Esophagus muscularis mucosa (tissue), 4 donors: ENCODE results near the gene PRKD2. TPM values are rescaled to one million over a fixed set of nuclear protein-coding genes. Genes with fewer than 3 reads are reported as not detected.

ENCODE experiments used
- DNase-seq: peaks from one replicate; pipeline ENCODE4 v3.0.0-alpha.2; 2017; ENCODE audit errors: extremely low spot score
- H3K27ac ChIP-seq, 4 donors: fragments of 200-600 bp; sonication (generic); replicated peaks in 1 of 4; 1 replicate in 3 of 4; 2 replicates in 1 of 4; pipeline ENCODE4 v1.5.1; 2016 to 2019; ENCODE audit warnings: mild to moderate bottlenecking in 1 of 4
- H3K27me3 ChIP-seq, 4 donors: fragments of 200-600 bp; sonication (generic); one replicate each; pipeline versions ENCODE4 v1.5.1 to v1.6.0; 2016 to 2019
- H3K36me3 ChIP-seq, 4 donors: fragments of 200-600 bp; sonication (generic); one replicate each; pipeline ENCODE4 v1.5.1; 2016 to 2019
- H3K4me1 ChIP-seq, 4 donors: fragments of 200-600 bp; sonication (generic); one replicate each; pipeline ENCODE4 v1.5.1; 2016 to 2019
- H3K4me3 ChIP-seq, 4 donors: fragments of 200-600 bp; sonication (generic); 1 replicate in 2 of 4; 2 replicates in 2 of 4; pipeline ENCODE4 v1.5.1; 2016 to 2019; ENCODE audit warnings: mild to moderate bottlenecking in 4 of 4, moderate library complexity in 1 of 4
- H3K9me3 ChIP-seq, 4 donors: fragments of 200-600 bp; sonication (generic); 1 replicate in 3 of 4; 2 replicates in 1 of 4; pipeline ENCODE4 v1.5.1; 2016 to 2019
- CTCF ChIP-seq, 3 experiments: fragments of 200-600 bp in 2 of 3; fragments of 450-650 bp in 1 of 3; sonication (generic) in 2 of 3; IDR thresholded peaks; one replicate each; pipeline ENCODE4 v1.5.1; 2017 to 2019; ENCODE audit warnings: antibody characterized with exemption in 3 of 3, mild to moderate bottlenecking in 2 of 3, moderate library complexity in 1 of 3
- EP300 ChIP-seq: sonication (generic); formaldehyde crosslinking; IDR thresholded peaks from one replicate; pipeline ENCODE4 v1.6.1; 2017; ENCODE audit warnings: antibody characterized with exemption
- POLR2A ChIP-seq: fragments of 450-650 bp; IDR thresholded peaks from one replicate; pipeline ENCODE4 v1.6.1; 2017; ENCODE audit warnings: antibody characterized with exemption, moderate library complexity, mild to moderate bottlenecking, low read depth
- POLR2AphosphoS5 ChIP-seq, 2 donors: sonication (generic); formaldehyde crosslinking; IDR thresholded peaks; one replicate each; pipeline ENCODE4 v1.6.1; 2017; ENCODE audit warnings: antibody characterized with exemption in 2 of 2
- WGBS: methylation state at CpG from one replicate; pipeline ENCODE4 v1.1.5; 2018; 5-methylcytosine and 5-hydroxymethylcytosine counted together
- intact Hi-C: fragments of 100-400 bp; cut with DNase I; formaldehyde crosslinking; loops from one replicate; pipeline ENCODE4 v1.15.1; 2023
- total RNA-seq, 4 donors: library from RNA; depleted of rRNA; stranded (reverse); fragments of >200 nt; gene quantifications; one replicate each; pipeline versions ENCODE4 v1.1.0 to v1.2.1, GENCODE V29; 2016

Gene PRKD2
- total RNA-seq, 4 donors from 2014 or later: 12.8 to 33.3 (median 22.4) TPM

- Histone ChIP-seq H3K4me1 (peaks cover 15 to 57% (median 47%) of the 10 kb centered on the region in 4 donors), H3K9me3 (no peaks in the 10 kb centered on the region), H3K4me3 (no peak overlapping the region), H3K27ac (peak overlapping the region; percentile 27 to 64 (median 46)), H3K27me3 (no peaks in the 10 kb centered on the region), H3K36me3 (peaks cover 57 to 100% (median 97%) of the 10 kb centered on the region in 4 donors)
- 64% methylated on average over 10 of the region's 20 CpGs for WGBS
- intact Hi-C loops: loop anchor here (2.0 kb wide), 1 partner anchor 24 kb away; no protein-coding TSS in a partner anchor
- DNase-seq: no peak
- TF ChIP-seq POLR2A (no peak), CTCF (IDR thresholded peaks at IDR 0.05) (peak; percentile 88 to 96 (median 91)), POLR2AphosphoS5 (IDR thresholded peaks at IDR 0.05) (peak in 1 of 2 donors; percentile 29), EP300 (no peak)
These were observed 11.9 kb upstream of the PRKD2 start for GRCh38 chr19:46728693-46729339.

- H3K9me3 ChIP-seq: no peaks in the 10 kb centered on the region
- no peak for DNase-seq
- 70% methylated on average over 2 of the region's 14 CpGs for WGBS
- H3K36me3 ChIP-seq: peaks cover 59 to 100% (median 97%) of the 10 kb centered on the region in 4 donors
- TF ChIP-seq POLR2AphosphoS5 (IDR thresholded peaks at IDR 0.05) (no peak), CTCF (IDR thresholded peaks at IDR 0.05) (no peak), POLR2A (no peak), EP300 (no peak)
- intact Hi-C loops: loop anchor here (2.0 kb wide), 1 partner anchor 23 kb away; no protein-coding TSS in a partner anchor
- H3K4me3 ChIP-seq: no peak overlapping the region
- H3K27me3 ChIP-seq: no peaks in the 10 kb centered on the region
- peak overlapping the region; percentile 27 to 64 (median 46) for H3K27ac ChIP-seq
- peaks cover 15 to 57% (median 48%) of the 10 kb centered on the region in 4 donors for H3K4me1 ChIP-seq
These were observed 11.3 kb upstream of the PRKD2 start for GRCh38 chr19:46728208-46728607.

- H3K27me3 ChIP-seq: no peaks in the 10 kb centered on the region
- TF ChIP-seq CTCF (IDR thresholded peaks at IDR 0.05) (no peak), EP300 (no peak), POLR2A (no peak), POLR2AphosphoS5 (IDR thresholded peaks at IDR 0.05) (no peak)
- H3K4me1 ChIP-seq: peaks cover 15 to 54% (median 48%) of the 10 kb centered on the region in 4 donors
- peak overlapping the region; percentile 24 to 64 (median 46) for H3K27ac ChIP-seq
- no peak overlapping the region for H3K4me3 ChIP-seq
- 87% methylated on average over 3 of the region's 11 CpGs for WGBS
- no peak for DNase-seq
- no peaks in the 10 kb centered on the region for H3K9me3 ChIP-seq
- peaks cover 59 to 100% (median 97%) of the 10 kb centered on the region in 4 donors for H3K36me3 ChIP-seq
- intact Hi-C loops: loop anchor here (2.0 kb wide), 1 partner anchor 23 kb away; no protein-coding TSS in a partner anchor
These were observed 10.8 kb upstream of the PRKD2 start for GRCh38 chr19:46727757-46728156.

- no peak overlapping the region for H3K4me3 ChIP-seq
- 65% methylated on average over 13 of the region's 14 CpGs for WGBS
- no peaks in the 10 kb centered on the region for H3K9me3 ChIP-seq
- TF ChIP-seq POLR2AphosphoS5 (IDR thresholded peaks at IDR 0.05): no peak
- no peak for TF ChIP-seq POLR2A
- no peak for DNase-seq
- no peaks in the 10 kb centered on the region for H3K27me3 ChIP-seq
- H3K27ac ChIP-seq: peak overlapping the region in 2 of 4 donors; percentile 24 to 64
- H3K36me3 ChIP-seq: peaks cover 61 to 100% (median 97%) of the 10 kb centered on the region in 4 donors
- intact Hi-C loops: no loop called here
- H3K4me1 ChIP-seq: peaks cover 15 to 48% (median 41%) of the 10 kb centered on the region in 4 donors
These were observed 10.1 kb upstream of the PRKD2 start for GRCh38 chr19:46726971-46727501.

GRCh38 chr19:46726551-46726950, 9.6 kb upstream of the PRKD2 start:
- 83% methylated on average over 10 of the region's 10 CpGs for WGBS
- H3K9me3 ChIP-seq: no peaks in the 10 kb centered on the region
- no peaks in the 10 kb centered on the region for H3K27me3 ChIP-seq
- no peak overlapping the region for H3K4me3 ChIP-seq
- intact Hi-C loops: no loop called here
- TF ChIP-seq EP300 (no peak), POLR2A (no peak), POLR2AphosphoS5 (IDR thresholded peaks at IDR 0.05) (no peak), CTCF (IDR thresholded peaks at IDR 0.05) (no peak)
- no peak for DNase-seq
- peaks cover 15 to 44% (median 39%) of the 10 kb centered on the region in 4 donors for H3K4me1 ChIP-seq
- H3K36me3 ChIP-seq: peaks cover 65 to 100% (median 97%) of the 10 kb centered on the region in 4 donors
- no peak overlapping the region for H3K27ac ChIP-seq
